Fibroblast of skin of right quadriceps (primary cell): Measurements from ENCODE around the gene PCMTD2.

ENCODE experiments used
- DNase-seq: peaks from one replicate; pipeline ENCODE4 v3.0.0-alpha.2; 2013

The PCMTD2 gene

DNA sequence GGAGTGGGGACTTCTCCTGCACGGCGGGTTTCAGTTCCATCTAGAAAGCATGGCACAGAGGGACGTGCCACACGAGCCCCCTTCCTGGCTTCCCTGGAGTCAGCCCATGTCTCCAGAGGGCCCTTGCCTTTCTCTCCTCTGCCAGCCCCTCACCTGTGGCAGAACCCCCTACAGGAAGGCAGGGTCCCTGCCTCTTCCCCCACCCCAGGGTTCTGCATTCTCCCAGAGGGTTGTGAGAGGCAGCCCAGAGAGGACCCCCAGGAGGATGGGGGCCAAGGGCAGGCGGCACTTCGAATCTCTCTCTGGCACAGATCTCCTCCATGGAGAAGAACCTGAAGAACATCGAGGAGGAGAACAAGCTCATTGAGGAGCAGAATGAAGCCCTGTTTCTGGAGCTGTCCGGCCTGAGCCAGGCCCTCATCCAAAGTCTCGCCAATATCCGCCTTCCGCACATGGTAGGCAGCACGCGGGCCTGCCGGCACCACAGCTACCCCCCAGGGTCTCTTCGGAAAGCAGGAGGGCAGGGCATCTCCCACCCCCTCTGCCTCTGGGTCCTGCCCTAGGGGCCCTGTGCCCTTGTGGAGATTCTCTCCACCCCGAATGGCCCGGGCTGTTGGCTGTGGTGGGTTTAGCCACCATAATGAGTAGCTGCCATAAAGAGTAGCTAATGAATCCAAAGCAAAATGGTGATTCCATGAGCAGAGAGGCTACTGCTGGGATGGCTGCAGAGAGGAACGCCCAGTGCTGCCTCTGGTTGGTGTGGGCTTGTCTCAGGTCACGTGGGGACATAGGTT is 15.9 kb upstream of the PCMTD2 start:
- DNase-seq, result no peak

DNA sequence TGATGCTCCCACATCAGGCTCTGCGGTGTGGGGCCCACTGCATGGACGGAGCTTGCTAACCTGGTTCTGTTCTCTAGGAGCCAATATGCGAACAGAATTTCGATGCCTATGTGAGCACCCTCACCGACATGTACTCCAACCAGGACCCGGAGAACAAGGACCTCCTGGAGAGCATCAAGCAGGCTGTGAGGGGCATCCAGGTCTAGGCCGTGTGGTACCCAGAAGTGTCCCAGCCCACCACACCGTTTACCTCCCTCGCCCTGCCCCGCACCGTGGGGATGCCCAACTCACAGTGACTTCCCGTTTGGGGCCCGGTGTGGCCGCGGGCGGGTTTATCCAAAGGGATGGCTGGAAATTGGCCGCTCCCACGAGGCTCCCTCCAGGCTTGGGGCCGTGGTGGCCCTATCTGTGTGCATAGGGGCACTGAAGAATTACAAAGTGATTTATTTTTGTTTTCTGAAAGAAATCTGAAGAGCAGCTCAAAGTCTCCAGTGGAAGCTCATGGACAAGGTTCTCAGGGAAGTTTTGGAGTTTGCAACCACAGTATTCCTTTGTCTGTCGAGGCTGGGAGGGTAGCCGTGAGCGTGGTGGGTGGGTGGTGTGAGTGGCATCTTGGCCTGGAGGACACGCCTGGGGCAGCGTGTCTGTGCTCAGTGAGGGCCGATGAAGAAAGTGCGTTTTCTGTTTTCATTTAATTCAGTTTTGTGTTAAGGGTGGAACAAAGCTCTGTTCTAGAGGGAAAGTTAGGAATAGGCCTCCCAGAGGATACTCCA is 15.1 kb upstream of the PCMTD2 start:
- no peak for DNase-seq

DNA sequence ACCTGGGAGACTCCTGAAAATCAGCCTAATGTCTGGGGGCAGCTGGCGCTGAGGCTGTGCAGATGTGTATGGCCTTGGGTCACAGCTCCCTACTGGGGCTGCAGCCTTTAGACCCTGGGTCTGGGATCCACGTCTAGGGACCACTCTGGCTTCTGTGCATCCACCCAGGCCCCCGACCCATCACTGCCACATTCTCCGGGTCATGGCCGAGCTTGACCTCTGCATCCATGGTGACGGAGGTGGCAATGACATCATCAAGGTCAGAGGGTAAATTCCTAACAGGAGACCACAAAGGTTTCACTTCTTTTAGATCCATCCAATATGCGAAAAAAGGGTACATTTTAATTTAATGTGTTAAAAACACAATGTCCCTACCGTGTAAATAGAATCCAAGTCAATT is 14.5 kb upstream of the PCMTD2 start:
- no peak for DNase-seq

DNA sequence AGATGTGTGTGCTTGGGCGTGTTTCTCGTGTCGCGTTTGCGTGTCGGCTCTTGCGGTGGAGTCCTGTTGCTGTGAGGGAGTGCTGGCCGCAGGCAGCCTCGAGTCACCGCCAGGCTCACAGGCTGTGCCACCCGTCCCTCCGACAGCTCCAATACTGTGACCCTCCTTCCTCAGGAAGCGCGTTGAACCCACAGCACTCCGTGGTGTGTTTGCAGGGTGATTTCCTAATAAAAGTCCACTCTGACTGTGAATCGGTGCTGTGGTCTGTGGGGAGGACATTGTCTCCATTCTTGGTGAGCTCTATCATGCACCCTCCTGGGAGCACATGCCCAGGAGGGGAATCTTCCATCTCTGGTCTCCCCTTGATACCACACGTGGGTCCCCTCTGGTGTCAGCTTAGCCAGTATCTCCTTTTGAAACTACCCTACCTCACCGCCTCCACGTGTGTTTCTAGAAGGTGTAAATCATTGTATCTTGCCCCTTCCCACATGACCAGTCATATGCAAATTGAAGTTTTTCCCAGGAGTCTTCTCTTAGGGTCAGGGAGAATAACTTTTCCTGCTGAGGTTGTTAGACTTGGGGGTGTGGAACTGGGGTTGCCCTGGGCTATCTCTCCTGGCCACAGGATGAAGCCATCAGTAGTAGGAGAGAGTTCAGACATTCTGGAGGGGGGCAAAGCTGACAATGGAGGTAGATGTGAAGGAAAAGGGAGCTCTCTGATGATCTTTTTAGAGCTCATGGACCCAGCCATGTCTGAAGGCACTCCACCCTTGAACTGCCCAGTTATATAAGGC is 13.3 kb upstream of the PCMTD2 start:
- DNase-seq, result no peak

DNA sequence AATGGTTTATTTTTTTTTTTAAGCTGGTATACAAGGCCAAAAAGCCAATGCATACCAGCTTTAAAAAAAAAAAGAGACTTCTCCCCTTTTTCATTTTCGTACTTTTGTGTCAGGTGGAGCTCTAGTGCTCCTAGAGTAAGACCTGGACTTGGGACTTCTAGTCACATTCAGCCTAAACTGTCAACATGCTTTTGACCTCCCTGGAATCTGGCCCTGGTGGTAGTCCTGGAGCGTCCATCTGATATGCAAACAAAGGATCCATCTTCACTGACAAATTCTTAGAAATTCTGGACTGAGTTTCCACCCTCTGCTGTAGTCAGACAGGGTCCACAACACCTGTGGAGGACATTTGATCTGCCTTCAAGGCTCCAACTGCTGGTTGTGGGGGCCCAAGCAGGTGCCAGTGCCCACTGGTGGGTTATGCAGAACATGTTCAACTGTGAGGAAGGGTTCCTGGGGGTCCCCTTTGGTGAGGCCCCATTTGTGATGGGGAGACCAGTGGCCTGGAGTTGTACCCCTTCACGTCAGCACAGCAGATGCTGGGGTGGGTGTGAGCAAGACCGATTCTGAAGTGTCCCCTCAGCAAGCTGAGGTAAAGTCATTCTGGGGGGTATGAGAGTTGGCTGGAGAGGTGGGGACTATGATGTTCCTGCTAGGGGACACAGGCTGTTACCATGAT is 12.6 kb upstream of the PCMTD2 start:
- no peak for DNase-seq

DNA sequence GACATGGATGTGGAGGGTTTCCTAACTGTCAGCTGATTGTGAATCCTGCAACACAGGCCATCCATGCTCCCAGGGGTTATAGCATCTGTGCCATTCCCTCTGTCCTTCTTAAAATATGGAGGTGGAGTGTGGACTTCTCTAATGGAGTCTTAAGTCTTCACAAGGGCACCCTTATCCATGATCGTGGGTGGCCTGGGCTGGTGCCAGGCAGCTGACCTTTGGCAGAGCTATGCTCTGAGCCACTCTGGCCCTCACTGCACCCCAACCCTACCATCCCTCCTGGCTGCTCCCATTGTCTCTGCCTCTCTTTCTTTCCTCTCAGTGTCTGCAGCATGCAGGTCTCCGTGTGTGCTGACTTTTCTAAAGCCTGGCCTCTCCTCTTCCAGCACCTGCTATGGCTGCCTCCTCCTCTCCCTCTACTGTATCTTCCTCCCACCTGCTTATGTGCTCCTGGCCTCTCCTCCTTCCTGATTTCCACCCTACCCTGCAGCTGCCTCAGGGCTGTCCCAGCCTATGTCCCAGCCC is 11.2 kb upstream of the PCMTD2 start:
- DNase-seq, result no peak

DNA sequence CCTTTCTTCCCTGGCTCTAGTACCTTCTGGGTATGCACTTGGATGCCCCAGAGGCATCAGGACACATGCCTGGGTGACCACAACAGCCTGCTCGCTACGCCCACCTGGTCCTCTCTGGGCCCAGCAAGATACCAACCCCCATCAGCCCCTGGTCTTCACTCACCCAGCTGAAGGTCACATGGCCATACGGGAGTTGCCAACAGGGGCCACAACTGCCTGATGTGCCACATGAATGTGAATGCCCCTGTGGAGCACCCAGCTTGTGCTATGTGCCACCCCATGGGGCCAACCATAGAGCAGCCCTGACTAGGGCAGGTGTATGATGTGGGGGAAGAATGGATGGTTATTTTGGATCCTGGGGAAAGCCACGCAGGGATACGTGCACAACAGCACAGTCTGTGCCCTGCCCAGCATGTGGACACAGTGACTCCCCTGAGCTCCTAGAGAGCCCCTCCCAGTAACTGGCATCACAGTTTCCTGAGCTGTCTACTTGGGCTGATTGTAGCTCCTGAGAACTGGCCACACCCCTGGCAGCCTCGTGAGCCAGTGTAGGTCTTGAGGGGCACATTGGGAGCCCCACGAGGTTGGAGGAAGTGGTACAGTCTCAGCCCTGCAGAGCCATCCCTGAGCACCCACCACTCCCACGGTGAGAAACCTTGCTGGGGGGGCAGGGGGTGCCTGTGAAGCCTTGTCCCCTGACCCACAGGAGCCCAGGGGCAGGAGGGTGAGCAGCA is 10.5 kb upstream of the PCMTD2 start:
- DNase-seq, result no peak

DNA sequence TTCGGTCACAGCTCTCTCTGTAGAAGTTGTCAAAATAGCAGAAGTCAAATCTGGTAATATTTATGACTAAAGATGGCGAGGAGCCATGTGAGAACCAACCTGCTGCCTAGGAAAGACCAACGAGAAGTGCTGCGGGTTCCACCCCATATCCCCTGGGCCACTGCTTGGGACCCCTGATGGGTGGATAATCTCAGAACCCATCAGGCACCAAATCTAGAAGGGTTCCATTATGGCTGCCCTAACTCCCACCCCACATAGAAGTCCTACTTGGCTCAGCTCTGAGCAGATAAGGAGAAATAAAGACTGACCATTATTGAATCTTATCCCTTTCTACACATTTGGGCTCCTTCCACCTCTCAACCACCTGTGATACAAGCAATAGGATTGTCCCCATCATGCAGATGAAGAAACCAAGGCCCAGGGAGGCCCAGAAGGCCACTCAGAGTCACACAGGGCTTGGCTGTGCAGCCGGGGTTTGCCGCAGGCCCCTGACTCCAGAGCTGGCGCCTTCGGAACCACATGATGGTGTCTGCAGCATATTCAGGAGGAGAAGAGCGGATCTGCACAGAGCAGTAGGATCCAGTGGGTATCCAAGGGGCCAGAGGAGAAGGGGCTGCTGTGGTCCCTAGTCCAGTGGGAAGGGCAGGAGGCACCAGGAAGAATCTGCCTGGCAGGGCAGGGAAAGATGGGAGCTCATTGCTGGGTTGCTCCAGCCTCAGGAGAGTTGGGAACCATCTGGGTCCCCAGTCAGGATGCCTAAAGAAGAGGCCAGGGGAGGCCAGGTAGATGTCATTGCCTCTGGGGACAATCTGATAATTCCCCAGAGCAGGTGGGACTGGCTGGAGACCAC is 9.6 kb upstream of the PCMTD2 start:
- no peak for DNase-seq

DNA sequence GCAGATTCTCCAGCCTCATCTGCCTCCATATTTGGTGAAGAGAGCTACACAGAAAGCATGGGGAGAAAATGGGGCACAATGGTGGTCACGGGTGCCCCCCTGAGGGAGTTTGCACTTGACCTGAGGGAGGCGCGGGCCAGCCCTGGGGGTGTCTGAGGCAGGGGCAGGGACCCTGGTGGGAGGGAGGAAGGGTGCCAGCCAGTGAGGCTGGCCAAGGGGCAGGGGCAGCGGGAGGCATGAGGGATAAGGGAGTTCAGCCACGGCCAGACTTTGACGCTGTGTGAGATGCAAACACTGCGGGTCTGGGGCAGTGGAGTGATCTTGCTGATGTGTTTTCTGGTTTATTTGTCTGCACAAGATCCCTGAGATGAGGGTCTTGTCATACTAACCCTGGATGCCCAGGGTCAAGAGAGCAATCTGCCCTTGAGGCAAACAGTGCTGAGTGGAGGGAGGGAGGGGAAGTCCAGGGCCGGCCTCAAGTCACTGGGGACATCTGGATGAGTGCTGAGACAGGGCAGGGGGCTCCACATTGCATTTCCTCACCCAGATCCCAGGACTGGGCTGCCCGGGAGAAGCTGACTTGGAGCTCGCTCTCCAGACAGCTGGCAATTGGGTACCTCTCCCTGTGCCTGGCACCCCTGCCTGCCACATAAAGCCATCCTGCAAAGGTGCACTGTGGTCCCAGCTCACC is 8.8 kb upstream of the PCMTD2 start:
- no peak for DNase-seq

DNA sequence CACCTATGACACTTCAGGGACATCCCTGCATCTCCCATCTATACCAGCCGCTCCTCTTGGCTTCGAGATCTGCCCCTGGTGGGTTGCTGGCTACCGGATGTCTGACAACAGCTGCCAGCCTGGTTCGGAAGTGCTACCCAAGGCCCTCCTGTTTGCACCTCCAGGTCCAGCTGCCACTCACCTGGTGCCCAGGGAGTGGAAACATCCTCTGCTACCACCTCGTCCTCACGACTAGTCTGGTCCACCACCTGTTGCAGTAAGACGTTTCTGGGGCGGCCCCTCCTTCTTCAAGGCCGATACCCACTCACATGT is 8.3 kb upstream of the PCMTD2 start:
- DNase-seq, result no peak

DNA sequence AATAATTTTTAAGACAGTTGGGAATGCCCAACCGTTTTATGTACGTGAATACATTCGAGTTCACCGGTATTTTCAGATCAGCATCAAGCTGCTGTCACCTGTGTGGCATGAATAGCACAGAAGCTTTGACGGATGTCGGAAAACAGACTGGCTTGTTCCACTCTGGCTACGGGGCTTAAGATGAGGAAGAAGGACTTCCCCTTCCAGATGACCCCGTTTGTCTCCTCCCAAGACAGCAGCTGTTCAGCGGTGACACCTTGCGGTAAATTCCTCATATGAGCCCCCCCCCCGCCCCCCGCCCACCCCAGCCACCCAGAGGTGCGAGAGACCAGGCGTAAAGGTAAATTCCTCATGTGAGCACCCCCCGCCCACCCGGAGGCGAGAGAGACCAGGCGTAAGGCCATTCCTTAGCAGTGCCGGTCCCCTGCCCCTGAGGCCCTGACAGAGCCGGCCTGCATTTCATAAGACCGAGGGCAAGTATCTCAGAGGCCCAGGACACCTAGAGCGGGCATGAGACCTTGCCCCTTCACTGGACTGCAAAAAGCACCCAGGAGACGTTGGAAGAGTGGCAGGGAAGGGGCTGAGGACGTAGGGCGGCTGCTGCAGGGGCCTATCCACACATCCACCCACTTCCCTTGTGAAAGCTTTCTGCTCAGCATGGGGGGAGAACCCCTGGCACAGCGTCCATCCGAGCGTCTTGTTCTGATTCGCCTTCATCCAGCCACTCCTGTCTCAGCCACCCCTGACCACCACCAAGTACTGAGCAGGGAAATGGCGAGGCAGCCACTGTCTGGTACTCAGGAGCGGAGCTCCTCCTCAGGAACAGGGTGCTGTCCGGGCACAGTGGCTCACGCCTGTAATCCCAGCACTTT is 7.3 kb upstream of the PCMTD2 start:
- DNase-seq, result no peak

DNA sequence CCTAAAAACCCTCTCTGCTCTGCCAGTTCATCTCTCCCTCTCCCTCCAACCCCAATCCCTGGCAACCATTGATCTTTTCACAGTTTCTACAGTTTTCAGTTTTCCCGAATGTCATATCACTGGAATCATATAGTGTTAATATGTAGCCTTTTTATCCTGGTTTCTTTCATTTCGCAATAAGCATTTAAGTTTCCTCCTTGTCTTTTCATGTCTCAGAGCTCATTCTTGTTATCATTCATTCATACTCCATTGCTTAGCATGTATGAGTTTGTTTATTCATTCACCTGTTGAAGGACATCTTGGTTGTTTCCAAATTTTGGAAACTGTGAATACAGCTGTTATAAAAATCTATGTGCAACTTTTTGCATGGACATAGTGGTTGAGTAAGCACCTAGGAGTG is 5.5 kb upstream of the PCMTD2 start:
- no peak for DNase-seq

DNA sequence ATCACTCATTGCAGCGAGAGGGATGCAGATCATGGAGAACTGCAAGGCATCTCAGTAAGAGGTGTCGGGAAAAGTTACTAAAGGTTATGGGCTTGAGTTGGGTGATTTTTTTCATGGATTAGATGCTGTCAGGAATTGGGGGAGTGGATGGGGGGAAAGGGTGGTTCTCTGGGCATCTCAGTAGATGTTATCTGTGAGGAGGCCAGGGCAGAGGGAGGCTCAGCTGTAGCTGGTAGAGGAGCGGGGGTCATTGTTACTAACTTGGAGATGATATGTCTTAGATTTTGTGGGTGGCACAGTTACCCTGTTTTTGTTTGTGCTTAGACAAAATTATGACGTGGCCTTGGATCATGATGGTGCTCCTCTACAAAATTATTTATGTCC is 2.6 kb upstream of the PCMTD2 start:
- DNase-seq, result no peak

DNA sequence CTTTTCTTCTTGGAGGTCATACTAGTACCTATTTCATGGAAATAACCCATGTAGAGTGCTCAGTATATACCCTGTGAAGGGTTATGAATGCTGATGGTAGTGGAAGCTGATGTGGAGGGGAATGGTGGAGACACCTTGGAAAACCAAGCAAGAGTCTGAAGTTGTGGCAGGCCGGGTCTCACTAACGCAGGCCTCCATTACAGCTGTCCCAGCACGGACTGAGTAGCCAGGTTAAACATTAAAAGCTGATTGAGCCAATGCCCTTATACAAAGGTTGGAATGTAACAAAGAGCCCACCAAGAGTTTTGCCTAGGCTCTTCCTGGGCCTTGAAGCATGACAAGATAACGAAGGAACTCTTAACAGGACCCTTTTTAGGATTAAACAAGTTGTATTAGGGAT is 2.1 kb upstream of the PCMTD2 start:
- no peak for DNase-seq

DNA sequence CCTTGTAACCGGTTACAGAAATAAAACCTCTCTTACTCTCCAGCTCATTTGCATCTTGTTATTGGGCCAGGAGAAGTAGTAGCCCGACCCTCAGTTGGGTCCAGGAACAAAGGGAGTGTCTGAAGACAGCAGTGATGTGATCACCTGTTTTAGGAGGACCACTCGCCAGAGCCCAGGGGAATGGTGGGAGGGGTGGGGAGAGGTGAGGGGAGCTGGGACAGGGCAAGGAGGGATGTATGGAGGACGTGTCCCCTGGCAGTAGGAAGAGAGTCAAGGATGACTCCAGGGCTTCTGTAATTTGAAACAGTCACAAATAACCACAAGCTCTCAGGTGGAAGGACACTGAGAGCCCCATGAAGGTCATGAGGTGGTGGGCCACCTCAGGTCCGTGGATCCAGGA is 1.4 kb upstream of the PCMTD2 start:
- DNase-seq, result no peak

DNA sequence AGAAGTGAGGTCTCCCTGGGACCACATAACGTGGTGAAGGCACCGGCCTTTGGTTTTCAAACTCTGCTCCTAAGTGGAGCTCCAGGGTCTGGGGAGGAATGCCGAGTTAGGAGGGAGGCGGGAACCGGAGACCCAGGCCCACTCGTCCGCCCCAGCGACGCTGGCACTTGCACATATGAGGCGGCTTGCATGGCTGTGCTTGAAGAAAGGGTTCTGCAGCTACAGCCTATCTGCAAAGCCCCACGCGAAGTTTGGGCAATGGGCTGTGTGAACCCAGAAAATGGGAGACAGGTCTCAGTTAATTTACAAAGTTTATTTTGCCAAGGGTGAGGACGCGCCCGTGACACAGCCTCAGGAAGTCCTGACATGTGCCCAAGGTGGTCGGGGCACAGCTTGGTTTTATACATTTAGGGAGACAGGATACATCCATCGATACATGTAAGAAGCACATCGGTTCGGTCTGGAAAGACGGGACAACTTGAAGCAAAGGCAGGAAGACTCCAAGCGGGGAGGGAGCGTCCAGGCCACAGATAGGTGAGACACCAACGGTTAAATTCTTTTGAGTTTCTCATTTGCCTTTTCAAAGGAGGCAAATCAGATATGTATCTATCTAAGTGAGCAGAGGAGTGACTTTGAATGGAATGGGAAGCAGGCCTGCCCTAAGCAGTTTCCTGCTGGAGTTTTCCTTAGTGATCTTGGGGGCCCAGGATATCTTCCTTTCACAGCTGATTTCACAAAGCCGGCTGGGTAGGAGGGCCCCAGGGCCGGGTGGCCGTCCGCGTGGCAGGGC is 782 bp upstream of the PCMTD2 start:
- no peak for DNase-seq

DNA sequence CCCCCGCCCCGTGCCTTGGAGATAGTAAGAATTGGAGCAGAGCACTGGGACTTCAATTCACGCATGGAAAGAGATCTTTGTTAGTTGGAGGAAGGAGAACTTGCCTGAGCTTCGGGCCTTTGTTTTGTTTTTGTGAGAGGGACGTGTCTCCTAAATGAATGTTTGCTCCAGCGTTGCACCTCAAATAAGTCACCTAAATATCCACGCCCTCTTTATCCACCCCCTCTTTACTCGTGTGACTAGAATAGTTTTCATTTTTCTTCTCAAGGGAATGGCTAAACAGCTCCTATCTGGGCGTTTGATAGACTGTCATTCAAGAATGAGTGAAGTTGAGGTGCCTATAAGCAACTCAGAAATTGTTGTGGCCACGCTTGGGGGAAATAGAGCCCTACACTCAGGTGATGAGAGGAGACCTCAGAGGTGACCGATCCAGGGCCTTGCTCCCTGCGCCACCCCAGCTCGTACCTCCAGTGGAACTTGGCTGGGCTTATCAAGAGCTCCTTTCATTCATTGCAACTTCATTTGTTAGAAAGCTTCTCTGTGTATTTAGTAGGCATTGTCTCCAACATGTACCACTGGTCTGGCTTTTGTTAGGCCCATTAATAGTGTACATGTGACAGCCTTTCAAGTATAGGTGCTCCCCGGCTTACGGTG is 861 bp downstream of the PCMTD2 start:
- no peak for DNase-seq

DNA sequence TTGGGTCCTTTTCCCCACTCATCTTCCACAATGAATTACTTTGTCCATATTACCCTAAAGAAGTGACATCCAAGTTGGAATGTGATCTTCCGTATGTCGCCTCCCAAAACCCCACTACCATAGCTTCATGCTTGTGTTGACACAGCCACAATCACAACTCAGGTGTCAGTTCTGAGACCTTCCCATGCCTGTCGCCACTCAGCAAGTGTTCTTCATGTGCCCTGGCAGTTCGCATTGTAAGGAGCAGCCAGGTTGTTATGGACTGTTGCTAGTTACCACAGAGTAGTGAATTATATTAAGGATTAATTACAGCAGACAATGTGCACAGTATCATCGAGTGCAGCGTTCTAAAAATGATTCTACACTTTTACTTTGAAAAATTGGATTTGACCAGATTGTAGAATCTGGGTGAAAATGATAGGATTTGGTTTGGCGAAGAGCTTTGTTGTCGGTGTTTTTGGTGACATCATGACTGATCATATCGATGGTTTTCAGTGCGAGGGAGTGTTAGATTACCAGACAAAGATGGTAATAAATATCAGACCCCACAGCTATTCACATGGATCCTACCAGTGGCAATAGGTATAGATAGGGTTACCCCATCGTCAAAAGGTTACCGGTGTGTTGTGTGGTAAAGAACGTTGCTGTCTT is 1.7 kb downstream of the PCMTD2 start:
- no peak for DNase-seq
